ENCODE results near the gene GTF2IRD1. TPM values are rescaled to one million over a fixed set of nuclear protein-coding genes. Genes with fewer than 3 reads are reported as not detected.
A peak's percentile ranks its signal among the peaks of the same experiment; 100 is the strongest.

The GTF2IRD1 gene
- total and polyA plus RNA-seq, 2 of the 4 experiments (the other 2 are of a cell fraction), result 4.1 to 21.9 TPM

GRCh38 chr7:74418076-74418475, 35.6 kb upstream of the GTF2IRD1 start:
- Histone ChIP-seq H4K5ac (ENCODE audit: low read depth, low read length) (no peak overlapping the region), H3K23ac (ENCODE audit: low read depth, low read length) (no peak overlapping the region), H2BK5ac (ENCODE audit: low read depth, low read length, poor library complexity, severe bottlenecking) (no peak overlapping the region), H3K4me1 (ENCODE audit: control insufficient read depth, insufficient read depth, low read length) (peaks cover 1% of the 10 kb centered on the region; the same call in 1 of the 2 replicates), H3K27me3 (ENCODE audit: control insufficient read depth, insufficient read depth, low read length) (no peaks in the 10 kb centered on the region), H3K14ac (replicated peaks; ENCODE audit: low read depth, low read length) (no peak overlapping the region), H3K9me3 (ENCODE audit: control insufficient read depth, insufficient read depth, low read length) (no peaks in the 10 kb centered on the region), H3K36me3 (ENCODE audit: control insufficient read depth, insufficient read depth, low read length) (no peaks in the 10 kb centered on the region), H3K56ac (ENCODE audit: extremely low read depth, insufficient read depth, low read length) (no peak overlapping the region), H3K4ac (ENCODE audit: low read depth, low read length) (no peak overlapping the region), H3K18ac (ENCODE audit: low read depth, low read length) (no peak overlapping the region), H2BK20ac (ENCODE audit: low read depth, low read length) (no peak overlapping the region), H2BK15ac (ENCODE audit: low read depth, low read length) (no peak overlapping the region), H3K9me1 (ENCODE audit: insufficient read depth, low read length) (no peaks in the 10 kb centered on the region), H3K4me2 (ENCODE audit: low read depth, low read length) (no peak overlapping the region), H2AK9ac (replicated peaks; ENCODE audit: low read depth, low read length, poor library complexity) (no peak overlapping the region), H4K8ac (ENCODE audit: low read depth in 2 of 2, low read length in 2 of 2) (no peak overlapping the region), H2BK120ac (ENCODE audit: low read depth, low read length) (no peak overlapping the region), H3K79me1 (ENCODE audit: low read depth in 1 of 2, low read length in 2 of 2) (no peaks in the 10 kb centered on the region), H4K20me1 (ENCODE audit: insufficient read depth, low read length) (no peaks in the 10 kb centered on the region), H2AFZ (replicated peaks; ENCODE audit: low read length, poor library complexity) (no peak overlapping the region), H2AK5ac (ENCODE audit: low read depth, low read length) (0 out of 2 replicates have a peak overlapping the region, but pooled peaks have one; percentile 10), H3K27ac (ENCODE audit: insufficient read depth, low read length) (no peak overlapping the region), H4K91ac (ENCODE audit: insufficient read depth, low read depth, low read length) (no peak overlapping the region), H3K4me3 (ENCODE audit: insufficient read depth, low read depth, low read length) (no peak overlapping the region), H3K9ac (ENCODE audit: low read depth, low read length) (no peak overlapping the region)
- in situ Hi-C loops (cut with MboI; ENCODE audit: low sequenced_read_pairs), result no loop called here
- WGBS, 2 experiments (ENCODE audit: extremely low coverage in 2 of 2, insufficient read length in 1 of 2), result 40% methylated on average over 3 of the region's 8 CpGs; no CpG with 5 or more reads in 1 of the 2 experiments
- ChIA-PET CTCF (interaction anchor here (0.6 to 1.1 kb wide), 5 partner anchors 8 to 201 kb away, joined by 3 to 4 read pairs (median 3); no protein-coding TSS in a partner anchor), POLR2A (ENCODE audit: unreplicated experiment) (no interaction called here)
- no peak for TF ChIP-seq CEBPB (IDR thresholded peaks at IDR 0.05; ENCODE audit: low read depth, low read length)
- TF ChIP-seq MAFK (IDR thresholded peaks at IDR 0.05; ENCODE audit: low read depth, low read length), result no peak
- TF ChIP-seq, protein P1, sequence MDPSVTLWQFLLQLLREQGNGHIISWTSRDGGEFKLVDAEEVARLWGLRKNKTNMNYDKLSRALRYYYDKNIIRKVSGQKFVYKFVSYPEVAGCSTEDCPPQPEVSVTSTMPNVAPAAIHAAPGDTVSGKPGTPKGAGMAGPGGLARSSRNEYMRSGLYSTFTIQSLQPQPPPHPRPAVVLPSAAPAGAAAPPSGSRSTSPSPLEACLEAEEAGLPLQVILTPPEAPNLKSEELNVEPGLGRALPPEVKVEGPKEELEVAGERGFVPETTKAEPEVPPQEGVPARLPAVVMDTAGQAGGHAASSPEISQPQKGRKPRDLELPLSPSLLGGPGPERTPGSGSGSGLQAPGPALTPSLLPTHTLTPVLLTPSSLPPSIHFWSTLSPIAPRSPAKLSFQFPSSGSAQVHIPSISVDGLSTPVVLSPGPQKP (IDR thresholded peaks at IDR 0.05; ENCODE audit: borderline replicate concordance, low read depth, low read length), result no peak
- TF ChIP-seq MAZ (IDR thresholded peaks at IDR 0.05; ENCODE audit: borderline replicate concordance, low read depth, low read length), result no peak
- TF ChIP-seq SMC3 (IDR thresholded peaks at IDR 0.05; ENCODE audit: low read depth, low read length), result no peak
- TF ChIP-seq MXI1 (IDR thresholded peaks at IDR 0.05; ENCODE audit: borderline replicate concordance, low read depth, low read length), result no peak
- TF ChIP-seq CHD1 (IDR thresholded peaks at IDR 0.05; ENCODE audit: low read depth, low read length), result no peak
- TF ChIP-seq RCOR1 (IDR thresholded peaks at IDR 0.05; ENCODE audit: insufficient replicate concordance, low read length), result no peak
- no peak for TF ChIP-seq FOS (IDR thresholded peaks at IDR 0.05; ENCODE audit: low read depth, low read length)
- TF ChIP-seq RFX5 (IDR thresholded peaks at IDR 0.05; ENCODE audit: low read depth, low read length), result no peak
- no peak for TF ChIP-seq RAD21 (IDR thresholded peaks at IDR 0.05; ENCODE audit: low read length)
- TF ChIP-seq, protein P2, sequence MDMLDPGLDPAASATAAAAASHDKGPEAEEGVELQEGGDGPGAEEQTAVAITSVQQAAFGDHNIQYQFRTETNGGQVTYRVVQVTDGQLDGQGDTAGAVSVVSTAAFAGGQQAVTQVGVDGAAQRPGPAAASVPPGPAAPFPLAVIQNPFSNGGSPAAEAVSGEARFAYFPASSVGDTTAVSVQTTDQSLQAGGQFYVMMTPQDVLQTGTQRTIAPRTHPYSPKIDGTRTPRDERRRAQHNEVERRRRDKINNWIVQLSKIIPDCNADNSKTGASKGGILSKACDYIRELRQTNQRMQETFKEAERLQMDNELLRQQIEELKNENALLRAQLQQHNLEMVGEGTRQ (IDR thresholded peaks at IDR 0.05; ENCODE audit: low read depth, low read length), result no peak
- TF ChIP-seq BHLHE40 (IDR thresholded peaks at IDR 0.05; ENCODE audit: low read depth, low read length), result no peak
- no peak for TF ChIP-seq POLR2A (IDR thresholded peaks at IDR 0.05; ENCODE audit: low read depth, low read length)
- TF ChIP-seq NFE2L2 (IDR thresholded peaks at IDR 0.05; ENCODE audit: low read depth, low read length), result no peak
- dilution Hi-C loops (cut with HindIII; ENCODE audit: low sequenced_read_pairs, unreplicated experiment), result no loop called here
- DNase-seq (no peak), ATAC-seq (ENCODE audit: low read depth) (no peak)
- BruUV-seq (replicated peaks), result no TSS peak
- intact Hi-C loops (cut with micrococcal nuclease), result loop anchor here (10.0 kb wide), 1 partner anchor 257 kb away; no protein-coding TSS in a partner anchor

Data from IMR-90 (cell line).